ENCODE measurements around the gene BDKRB2. TPM values are rescaled to one million over a fixed set of nuclear protein-coding genes. Genes with fewer than 3 reads are reported as not detected.

The BDKRB2 gene
- total and polyA plus RNA-seq, 2 of the 8 experiments (the other 6 are each of a cell fraction or from before 2014, with no cell fraction given), result 0.13 to 0.21 TPM

- Histone ChIP-seq H2AFZ (ENCODE audit: low read length) (no peak overlapping the region), H3K18ac (ENCODE audit: extremely low read depth, low read length) (no peak overlapping the region), H4K8ac (ENCODE audit: extremely low read depth, insufficient read depth, low read length) (no peak overlapping the region), H3K4ac (replicated peaks; ENCODE audit: insufficient read length, low read depth, low read length) (no peak overlapping the region), H2BK120ac (replicated peaks; ENCODE audit: low read depth, low read length) (no peak overlapping the region), H3K4me3 (ENCODE audit: extremely low read depth in 1 of 4, insufficient read depth in 2 of 4, low read depth in 3 of 4, low read length in 4 of 4) (no peak overlapping the region), H3K36me3 (ENCODE audit: control insufficient read depth in 2 of 4, insufficient read depth in 4 of 4, low read length in 3 of 4) (no peaks in the 10 kb centered on the region), H4K5ac (ENCODE audit: insufficient read length, low read depth, low read length) (no peak overlapping the region), H3K4me1 (replicated peaks in 1 of 4; ENCODE audit: control insufficient read depth in 3 of 4, insufficient read depth in 4 of 4, low read length in 3 of 4) (no peaks in the 10 kb centered on the region), H3K79me2 (ENCODE audit: control insufficient read depth in 1 of 2, insufficient read depth in 2 of 2, low read length in 2 of 2) (no peaks in the 10 kb centered on the region), H3K79me1 (ENCODE audit: low read depth, low read length) (no peaks in the 10 kb centered on the region), H2AK5ac (ENCODE audit: low read depth, low read length) (no peak overlapping the region), H2BK5ac (ENCODE audit: low read depth, low read length) (no peak overlapping the region), H2BK12ac (ENCODE audit: low read depth, low read length) (no peak overlapping the region), H2BK15ac (ENCODE audit: low read length) (no peak overlapping the region), H3K9ac (replicated peaks in 1 of 4; ENCODE audit: extremely low read depth in 1 of 4, low read depth in 3 of 4, low read length in 3 of 4) (no peak overlapping the region), H3K9me3 (ENCODE audit: insufficient read depth in 2 of 2, low read depth in 1 of 2, low read length in 1 of 2) (no peaks in the 10 kb centered on the region), H3K4me2 (ENCODE audit: insufficient read depth in 1 of 2, low read depth in 2 of 2, low read length in 2 of 2) (no peak overlapping the region), H3K23me2 (ENCODE audit: low read depth, low read length) (no peaks in the 10 kb centered on the region), H3K23ac (ENCODE audit: insufficient read length) (no peak overlapping the region), H4K91ac (replicated peaks; ENCODE audit: insufficient read length, low read length) (no peak overlapping the region), H2BK20ac (ENCODE audit: low read length) (no peak overlapping the region), H3K27me3 (replicated peaks in 1 of 4; ENCODE audit: control insufficient read depth in 3 of 4, extremely low read depth in 1 of 4, insufficient read depth in 3 of 4, low read length in 3 of 4) (no peaks in the 10 kb centered on the region), H4K20me1 (replicated peaks in 1 of 2; ENCODE audit: control insufficient read depth in 1 of 2, insufficient read depth in 2 of 2, low read length in 2 of 2) (no peaks in the 10 kb centered on the region), H3K27ac (ENCODE audit: low read depth, low read length) (no peak overlapping the region), H3K56ac (replicated peaks; ENCODE audit: insufficient read length, low read depth, low read length) (no peak overlapping the region), H3K14ac (ENCODE audit: insufficient read length) (no peak overlapping the region)
- no peak for TF ChIP-seq NANOG (IDR thresholded peaks at IDR 0.05; ENCODE audit: insufficient read depth, low read depth, low read length, poor library complexity, severe bottlenecking)
- 85% methylated on average over 14 of the region's 14 CpGs; no CpG with 5 or more reads in 1 of the 2 experiments for WGBS, 2 experiments (ENCODE audit: extremely low coverage in 1 of 2, insufficient coverage in 1 of 2, insufficient read length in 1 of 2, insufficient replicate concordance in 2 of 2, low coverage in 1 of 2, low lambda C conversion rate in 2 of 2, missing lambda C conversion rate in 1 of 2)
- no peak for FAIRE-seq
- ChIA-PET POLR2A (ENCODE audit: partially characterized antibody) (no interaction called here), CTCF (ENCODE audit: partially characterized antibody) (interaction anchor here (0.5 to 1.5 kb wide), 2 partner anchors 70 to 1388 kb away, joined by 3 to 4 read pairs; no protein-coding TSS in a partner anchor)
- DNase-seq (ENCODE audit: low read depth in 1 of 2, low spot score in 2 of 2), result no peak
Measured at GRCh38 chr14:96170961-96171592, 33.6 kb upstream of the BDKRB2 start.

All from H1 (cell line).